SK-N-SH (cell line): Measurements from ENCODE around the gene MVP. TPM values are rescaled to one million over a fixed set of nuclear protein-coding genes. Genes with fewer than 3 reads are reported as not detected.

Experiments
- CTCF ChIA-PET: fragments of 300-600, 350-600 bp; formaldehyde crosslinking; extraction: SDS; loops from one replicate; lab custom pipeline; 2021; lab: Yijun Ruan, JAX
- POLR2A ChIA-PET: fragments of 350-600 bp; sonication (Branson Sonifier 250); formaldehyde crosslinking; extraction: SDS; loops from one replicate; lab custom pipeline; 2020; ENCODE audit warnings: antibody characterized with exemption, inconsistent platforms; lab: Yijun Ruan, JAX
- DNase-seq: peaks from one replicate; pipeline ENCODE4 v3.0.0; 2012
- H2AFZ ChIP-seq: fragments of 200-600 bp; sonication (generic); 2 replicates; pipeline ENCODE4 v1.8.1; 2016; ENCODE audit warnings: antibody characterized with exemption, mild to moderate bottlenecking, low read depth
- H3F3A ChIP-seq: fragments of 200-600 bp; sonication (generic); replicated peaks from 2 replicates; pipeline ENCODE3; 2016; ENCODE audit warnings: antibody characterized with exemption, mild to moderate bottlenecking; ENCODE audit not compliant: insufficient read depth
- H3K27ac ChIP-seq, 2 experiments: fragments of 200-500 bp in 1 of 2; fragments of 200-600 bp in 1 of 2; sonication (Bioruptor generic) in 1 of 2; sonication (generic), shearing (Covaris generic) in 1 of 2; 2 replicates each; pipeline versions ENCODE4 v1.5.1 to v1.6.1; 2014 to 2016; ENCODE audit warnings: low read depth in 2 of 2, inconsistent platforms in 1 of 2, low read length in 1 of 2, mild to moderate bottlenecking in 1 of 2, mixed read lengths in 1 of 2
- H3K27me3 ChIP-seq: fragments of 200-600 bp; sonication (generic), shearing (Covaris generic); 2 replicates; pipeline ENCODE4 v1.6.1; 2016; ENCODE audit warnings: mixed run types; ENCODE audit not compliant: insufficient read depth
- H3K36me3 ChIP-seq, 2 experiments: fragments of 200-500 bp in 1 of 2; fragments of 200-600 bp in 1 of 2; sonication (Bioruptor generic) in 1 of 2; sonication (generic) in 1 of 2; replicated peaks in 1 of 2; 2 replicates each; pipeline versions ENCODE3 to v1.5.1; 2014 to 2016; ENCODE audit warnings: low read length in 1 of 2, mild to moderate bottlenecking in 1 of 2; ENCODE audit not compliant: insufficient read depth in 2 of 2, control insufficient read depth in 1 of 2
- H3K4me1 ChIP-seq, 2 experiments: fragments of 200-500 bp in 1 of 2; fragments of 200-600 bp in 1 of 2; sonication (Bioruptor generic) in 1 of 2; sonication (generic), shearing (Covaris generic) in 1 of 2; 2 replicates each; pipeline versions ENCODE4 v1.5.1 to v1.6.1; 2014 to 2016; ENCODE audit warnings: low read depth in 1 of 2, low read length in 1 of 2, mixed run types in 1 of 2; ENCODE audit not compliant: insufficient read depth in 2 of 2, control insufficient read depth in 1 of 2
- H3K4me2 ChIP-seq: fragments of 200-600 bp; sonication (generic), shearing (Covaris generic); 2 replicates; pipeline ENCODE4 v1.6.1; 2017; ENCODE audit warnings: mixed run types
- H3K4me3 ChIP-seq, 2 experiments: fragments of 200-500 bp in 1 of 2; fragments of 200-600 bp in 1 of 2; sonication (Bioruptor generic) in 1 of 2; sonication (generic), shearing (Covaris generic) in 1 of 2; 2 replicates each; pipeline versions ENCODE4 v1.5.1 to v1.8.1; 2014 to 2016; ENCODE audit warnings: low read depth in 2 of 2, inconsistent platforms in 1 of 2, low read length in 1 of 2, mild to moderate bottlenecking in 1 of 2, mixed read lengths in 1 of 2, moderate library complexity in 1 of 2
- H3K79me2 ChIP-seq: fragments of 200-600 bp; sonication (generic); 2 replicates; pipeline ENCODE4 v1.8.1; 2017; ENCODE audit warnings: mild to moderate bottlenecking; ENCODE audit not compliant: insufficient read depth
- H3K9ac ChIP-seq: fragments of 200-600 bp; sonication (generic); 2 replicates; pipeline ENCODE4 v1.6.1; 2017; ENCODE audit warnings: mixed run types
- H3K9me2 ChIP-seq: fragments of 200-600 bp; sonication (generic); 2 replicates; pipeline ENCODE4 v1.6.1; 2017; ENCODE audit warnings: mixed run types
- H3K9me3 ChIP-seq: fragments of 200-600 bp; sonication (generic); 2 replicates; pipeline ENCODE4 v1.6.1; 2017; ENCODE audit warnings: mixed run types, mild to moderate bottlenecking, moderate library complexity
- H4K20me1 ChIP-seq: fragments of 200-600 bp; sonication (generic); 2 replicates; pipeline ENCODE4 v1.6.1; 2017; ENCODE audit warnings: mild to moderate bottlenecking, mixed run types; ENCODE audit not compliant: insufficient read depth
- CHD2 ChIP-seq: fragments of 150-350 bp; IDR thresholded peaks from 2 replicates; pipeline ENCODE4 v1.6.1; 2018; ENCODE audit warnings: low read length; ENCODE audit not compliant: partially characterized antibody
- EP300 ChIP-seq, 2 experiments: IDR thresholded peaks; 2 replicates each; pipeline versions ENCODE4 v1.4.0 to v1.6.1; 2012; ENCODE audit warnings: borderline replicate concordance in 1 of 2, low read depth in 1 of 2, low read length in 1 of 2
- EZH2phosphoT487 ChIP-seq: fragments of 200-600 bp; sonication (generic); IDR thresholded peaks from 2 replicates; pipeline ENCODE4 v1.6.1; 2017; ENCODE audit warnings: low read depth, mixed run types, mild to moderate bottlenecking, antibody characterized with exemption, moderate library complexity, borderline replicate concordance
- FOSL2 ChIP-seq: IDR thresholded peaks from 2 replicates; pipeline ENCODE4 v1.4.0; 2012; ENCODE audit warnings: low read depth, mild to moderate bottlenecking, moderate library complexity, borderline replicate concordance
- FOXJ3 ChIP-seq: sonication (generic); formaldehyde crosslinking; IDR thresholded peaks from 2 replicates; pipeline ENCODE4 v1.5.1; 2020; ENCODE audit warnings: mild to moderate bottlenecking, missing genetic modification reagents
- FOXM1 ChIP-seq: IDR thresholded peaks from 2 replicates; pipeline ENCODE4 v1.4.0; 2012; ENCODE audit warnings: low read depth, mild to moderate bottlenecking
- GATA2 ChIP-seq: sonication (generic); formaldehyde crosslinking; IDR thresholded peaks from 2 replicates; pipeline ENCODE4 v1.5.0; 2020; ENCODE audit warnings: mild to moderate bottlenecking, missing genetic modification reagents
- JUND ChIP-seq: IDR thresholded peaks from 2 replicates; pipeline ENCODE4 v1.4.0; 2012
- MXI1 ChIP-seq: IDR thresholded peaks from 2 replicates; pipeline ENCODE4 v1.6.1; 2012; ENCODE audit warnings: mild to moderate bottlenecking, low read depth, low read length, improper control_type of control experiment
- NFIC ChIP-seq: IDR thresholded peaks from 2 replicates; pipeline ENCODE4 v1.4.0; 2012; ENCODE audit warnings: borderline replicate concordance
- NRF1 ChIP-seq: IDR thresholded peaks from 2 replicates; pipeline ENCODE4 v1.6.1; 2012; ENCODE audit warnings: low read depth, mild to moderate bottlenecking, low read length
- RAD21 ChIP-seq: IDR thresholded peaks from 2 replicates; pipeline ENCODE4 v1.6.1; 2012; ENCODE audit warnings: mild to moderate bottlenecking, low read length
- RCOR1 ChIP-seq: fragments of 150-350 bp; IDR thresholded peaks from 2 replicates; pipeline ENCODE4 v1.6.1; 2017; ENCODE audit warnings: antibody characterized with exemption, low read length
- RFX5 ChIP-seq: IDR thresholded peaks from 2 replicates; pipeline ENCODE4 v1.6.1; 2012; ENCODE audit warnings: mild to moderate bottlenecking, improper control_type of control experiment, low read length
- RXRA ChIP-seq: IDR thresholded peaks from 2 replicates; pipeline ENCODE4 v1.4.0; 2012; ENCODE audit warnings: low read depth, mild to moderate bottlenecking, borderline replicate concordance
- SIN3A ChIP-seq: IDR thresholded peaks from 2 replicates; pipeline ENCODE4 v1.6.1; 2012; ENCODE audit warnings: low read depth, mild to moderate bottlenecking, low read length, moderate library complexity, borderline replicate concordance
- SMC3 ChIP-seq: IDR thresholded peaks from 2 replicates; pipeline ENCODE4 v1.6.1; 2012; ENCODE audit warnings: low read depth, low read length, improper control_type of control experiment
- TCF12 ChIP-seq: IDR thresholded peaks from 2 replicates; pipeline ENCODE4 v1.4.0; 2012
- TEAD4 ChIP-seq: IDR thresholded peaks from 2 replicates; pipeline ENCODE4 v1.4.0; 2012; ENCODE audit warnings: mild to moderate bottlenecking, borderline replicate concordance; ENCODE audit not compliant: insufficient read depth
- YY1 ChIP-seq: IDR thresholded peaks from 2 replicates; pipeline ENCODE4 v1.4.0; 2012; ENCODE audit warnings: low read depth, mild to moderate bottlenecking
- WGBS: methylation state at CpG from one replicate; pipeline ENCODE4 v1.1.6; 2017; ENCODE audit warnings: low lambda C conversion rate; 5-methylcytosine and 5-hydroxymethylcytosine counted together
- polyA plus RNA-seq, 3 experiments: library from polyadenylated mRNA; depleted of rRNA; stranded (reverse); fragments of >200 nt; gene quantifications; 2 replicates each; pipeline ENCODE4 v1.2.3, GENCODE V29; 2012
- TF ChIP-seq, protein P1 (sequence below): IDR thresholded peaks from 2 replicates; pipeline ENCODE4 v1.4.0; 2012; ENCODE audit warnings: low read depth
- TF ChIP-seq, protein P2 (sequence below): IDR thresholded peaks from 2 replicates; pipeline ENCODE4; 2012
- TF ChIP-seq, protein P3 (sequence below): IDR thresholded peaks from 2 replicates; pipeline ENCODE4 v1.6.1; 2012; ENCODE audit warnings: mild to moderate bottlenecking, low read depth, low read length, moderate library complexity
- TF ChIP-seq, protein P4 (sequence below): IDR thresholded peaks from 2 replicates; pipeline ENCODE4 v1.4.0; 2012; ENCODE audit warnings: low read depth, borderline replicate concordance
- TF ChIP-seq, protein P5 (sequence below): IDR thresholded peaks from 2 replicates; pipeline ENCODE4 v1.4.0; 2012; ENCODE audit warnings: low read depth, borderline replicate concordance

MVP gene
- polyA plus RNA-seq, 1 of the 3 experiments (the other 2 are of a cell fraction), result 222 TPM

DNA sequence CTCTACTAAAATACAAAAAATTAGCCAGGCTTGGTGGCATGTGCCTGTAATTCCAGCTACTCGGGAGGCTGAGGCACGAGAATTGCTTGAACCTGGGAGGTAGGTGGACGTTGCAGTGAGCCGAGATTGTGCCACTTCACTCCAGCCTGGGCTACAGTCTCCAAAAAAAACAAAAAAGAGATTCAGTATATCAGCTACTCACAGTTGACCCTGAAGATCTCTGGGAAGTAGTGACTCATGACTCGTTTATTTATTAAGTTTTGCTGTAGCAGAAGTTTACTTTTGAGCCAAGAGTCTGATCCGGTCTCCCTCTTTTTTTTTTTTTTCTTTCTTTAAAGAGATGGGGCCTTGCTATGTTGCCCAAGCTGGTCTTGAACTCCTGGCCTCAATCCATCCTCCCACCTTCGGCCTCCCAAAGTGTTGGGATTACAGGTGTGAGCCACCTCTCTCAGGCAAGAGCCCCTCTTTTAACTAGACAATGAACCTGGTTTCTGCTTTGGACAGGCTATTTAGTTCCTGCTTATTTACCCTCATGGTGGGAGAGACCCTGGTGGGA lies 4.4 kb downstream of the MVP start:
- POLR2A ChIA-PET, result no interaction called here
- peak overlapping the region in 1 of 2 experiments; percentile 53; a peak in 2 of 4 replicates for H3K4me3 ChIP-seq
- 14% methylated on average over 7 of the region's 7 CpGs for WGBS
- H3K9me3 ChIP-seq, result no peaks in the 10 kb centered on the region
- H2AFZ ChIP-seq, result no peak overlapping the region
- H3K27me3 ChIP-seq, result no peaks in the 10 kb centered on the region
- H3K4me2 ChIP-seq, result peak overlapping the region; percentile 90
- peaks cover under 1 to 8% of the 10 kb centered on the region in 2 experiments for H3K36me3 ChIP-seq
- no peaks in the 10 kb centered on the region for H4K20me1 ChIP-seq
- peaks cover 51% of the 10 kb centered on the region for H3F3A ChIP-seq
- peak overlapping the region; percentile 78 for H3K9ac ChIP-seq
- H3K79me2 ChIP-seq, result peaks cover 86% of the 10 kb centered on the region
- peaks cover 25 to 37% of the 10 kb centered on the region in 2 experiments; a peak in 3 of 4 replicates for H3K4me1 ChIP-seq
- peak overlapping the region; percentile 54 to 97; a peak in 3 of 4 replicates for H3K27ac ChIP-seq
- no peak for DNase-seq
- CTCF ChIA-PET, result interaction anchor here (0.8 to 14.0 kb wide), 4 partner anchors 9 to 196 kb away, joined by 3 to 129 read pairs (median 4); partner anchors contain the start of gene PAGR1
- no peaks in the 10 kb centered on the region for H3K9me2 ChIP-seq
- TF ChIP-seq NRF1 (no peak), EZH2phosphoT487 (no peak), EP300 (IDR thresholded peaks at IDR 0.05; ENCODE audit: borderline replicate concordance in 1 of 2, low read depth in 1 of 2, low read length in 1 of 2) (no peak), YY1 (no peak), FOXJ3 (CRISPR knock-in tag) (no peak), RXRA (peak; percentile 30; the same call in 1 of the 2 replicates), RFX5 (no peak), RCOR1 (no peak), GATA2 (CRISPR knock-in tag) (no peak), SIN3A (no peak), MXI1 (no peak), TEAD4 (no peak), NFIC (peak; percentile 48; the same call in 1 of the 2 replicates), SMC3 (no peak), TCF12 (peak; percentile 63), FOXM1 (peak; percentile 21; the same call in 1 of the 2 replicates), JUND (peak; percentile 74), FOSL2 (peak; percentile 85), RAD21 (no peak), CHD2 (no peak)
- TF ChIP-seq, protein P1, sequence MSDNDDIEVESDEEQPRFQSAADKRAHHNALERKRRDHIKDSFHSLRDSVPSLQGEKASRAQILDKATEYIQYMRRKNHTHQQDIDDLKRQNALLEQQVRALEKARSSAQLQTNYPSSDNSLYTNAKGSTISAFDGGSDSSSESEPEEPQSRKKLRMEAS, result peak; percentile 18; the same call in 1 of the 2 replicates
- TF ChIP-seq, protein P2, sequence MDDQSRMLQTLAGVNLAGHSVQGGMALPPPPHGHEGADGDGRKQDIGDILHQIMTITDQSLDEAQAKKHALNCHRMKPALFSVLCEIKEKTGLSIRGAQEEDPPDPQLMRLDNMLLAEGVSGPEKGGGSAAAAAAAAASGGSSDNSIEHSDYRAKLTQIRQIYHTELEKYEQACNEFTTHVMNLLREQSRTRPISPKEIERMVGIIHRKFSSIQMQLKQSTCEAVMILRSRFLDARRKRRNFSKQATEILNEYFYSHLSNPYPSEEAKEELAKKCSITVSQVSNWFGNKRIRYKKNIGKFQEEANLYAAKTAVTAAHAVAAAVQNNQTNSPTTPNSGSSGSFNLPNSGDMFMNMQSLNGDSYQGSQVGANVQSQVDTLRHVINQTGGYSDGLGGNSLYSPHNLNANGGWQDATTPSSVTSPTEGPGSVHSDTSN, result peak; percentile 53
- TF ChIP-seq, protein P3, sequence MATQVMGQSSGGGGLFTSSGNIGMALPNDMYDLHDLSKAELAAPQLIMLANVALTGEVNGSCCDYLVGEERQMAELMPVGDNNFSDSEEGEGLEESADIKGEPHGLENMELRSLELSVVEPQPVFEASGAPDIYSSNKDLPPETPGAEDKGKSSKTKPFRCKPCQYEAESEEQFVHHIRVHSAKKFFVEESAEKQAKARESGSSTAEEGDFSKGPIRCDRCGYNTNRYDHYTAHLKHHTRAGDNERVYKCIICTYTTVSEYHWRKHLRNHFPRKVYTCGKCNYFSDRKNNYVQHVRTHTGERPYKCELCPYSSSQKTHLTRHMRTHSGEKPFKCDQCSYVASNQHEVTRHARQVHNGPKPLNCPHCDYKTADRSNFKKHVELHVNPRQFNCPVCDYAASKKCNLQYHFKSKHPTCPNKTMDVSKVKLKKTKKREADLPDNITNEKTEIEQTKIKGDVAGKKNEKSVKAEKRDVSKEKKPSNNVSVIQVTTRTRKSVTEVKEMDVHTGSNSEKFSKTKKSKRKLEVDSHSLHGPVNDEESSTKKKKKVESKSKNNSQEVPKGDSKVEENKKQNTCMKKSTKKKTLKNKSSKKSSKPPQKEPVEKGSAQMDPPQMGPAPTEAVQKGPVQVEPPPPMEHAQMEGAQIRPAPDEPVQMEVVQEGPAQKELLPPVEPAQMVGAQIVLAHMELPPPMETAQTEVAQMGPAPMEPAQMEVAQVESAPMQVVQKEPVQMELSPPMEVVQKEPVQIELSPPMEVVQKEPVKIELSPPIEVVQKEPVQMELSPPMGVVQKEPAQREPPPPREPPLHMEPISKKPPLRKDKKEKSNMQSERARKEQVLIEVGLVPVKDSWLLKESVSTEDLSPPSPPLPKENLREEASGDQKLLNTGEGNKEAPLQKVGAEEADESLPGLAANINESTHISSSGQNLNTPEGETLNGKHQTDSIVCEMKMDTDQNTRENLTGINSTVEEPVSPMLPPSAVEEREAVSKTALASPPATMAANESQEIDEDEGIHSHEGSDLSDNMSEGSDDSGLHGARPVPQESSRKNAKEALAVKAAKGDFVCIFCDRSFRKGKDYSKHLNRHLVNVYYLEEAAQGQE, result no peak
- TF ChIP-seq, protein P4, sequence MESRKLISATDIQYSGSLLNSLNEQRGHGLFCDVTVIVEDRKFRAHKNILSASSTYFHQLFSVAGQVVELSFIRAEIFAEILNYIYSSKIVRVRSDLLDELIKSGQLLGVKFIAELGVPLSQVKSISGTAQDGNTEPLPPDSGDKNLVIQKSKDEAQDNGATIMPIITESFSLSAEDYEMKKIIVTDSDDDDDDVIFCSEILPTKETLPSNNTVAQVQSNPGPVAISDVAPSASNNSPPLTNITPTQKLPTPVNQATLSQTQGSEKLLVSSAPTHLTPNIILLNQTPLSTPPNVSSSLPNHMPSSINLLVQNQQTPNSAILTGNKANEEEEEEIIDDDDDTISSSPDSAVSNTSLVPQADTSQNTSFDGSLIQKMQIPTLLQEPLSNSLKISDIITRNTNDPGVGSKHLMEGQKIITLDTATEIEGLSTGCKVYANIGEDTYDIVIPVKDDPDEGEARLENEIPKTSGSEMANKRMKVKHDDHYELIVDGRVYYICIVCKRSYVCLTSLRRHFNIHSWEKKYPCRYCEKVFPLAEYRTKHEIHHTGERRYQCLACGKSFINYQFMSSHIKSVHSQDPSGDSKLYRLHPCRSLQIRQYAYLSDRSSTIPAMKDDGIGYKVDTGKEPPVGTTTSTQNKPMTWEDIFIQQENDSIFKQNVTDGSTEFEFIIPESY, result no peak
- TF ChIP-seq, protein P5, sequence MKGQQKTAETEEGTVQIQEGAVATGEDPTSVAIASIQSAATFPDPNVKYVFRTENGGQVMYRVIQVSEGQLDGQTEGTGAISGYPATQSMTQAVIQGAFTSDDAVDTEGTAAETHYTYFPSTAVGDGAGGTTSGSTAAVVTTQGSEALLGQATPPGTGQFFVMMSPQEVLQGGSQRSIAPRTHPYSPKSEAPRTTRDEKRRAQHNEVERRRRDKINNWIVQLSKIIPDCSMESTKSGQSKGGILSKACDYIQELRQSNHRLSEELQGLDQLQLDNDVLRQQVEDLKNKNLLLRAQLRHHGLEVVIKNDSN, result no peak
